Measurements from ENCODE around the gene SLC31A2.

SLC31A2 gene

GRCh38 chr9:113205432-113205831 lies 54.6 kb downstream of the SLC31A2 start:
- no peak for DNase-seq (ENCODE audit: extremely low read depth, insufficient read length)
- TF ChIP-seq CTCF (IDR thresholded peaks at IDR 0.05; ENCODE audit: insufficient read depth, low read length, poor library complexity, severe bottlenecking) = no peak
- Histone ChIP-seq H3K27me3 (replicated peaks; ENCODE audit: control insufficient read depth, insufficient read depth, low read length) (no peaks in the 10 kb centered on the region), H3K36me3 (ENCODE audit: control insufficient read depth, insufficient read depth, low read length) (peaks cover 4% of the 10 kb centered on the region), H3K4me3 (replicated peaks; ENCODE audit: low read depth, low read length) (no peak overlapping the region)

GRCh38 chr9:113205861-113206260 lies 55.1 kb downstream of the SLC31A2 start:
- H3K36me3 ChIP-seq (ENCODE audit: control insufficient read depth, insufficient read depth, low read length) = peaks cover 6% of the 10 kb centered on the region
- TF ChIP-seq CTCF (IDR thresholded peaks at IDR 0.05; ENCODE audit: insufficient read depth, low read length, poor library complexity, severe bottlenecking) = no peak
- H3K27me3 ChIP-seq (replicated peaks; ENCODE audit: control insufficient read depth, insufficient read depth, low read length) = no peaks in the 10 kb centered on the region
- no peak for DNase-seq (ENCODE audit: extremely low read depth, insufficient read length)
- no peak overlapping the region for H3K4me3 ChIP-seq (replicated peaks; ENCODE audit: low read depth, low read length)

- H3K36me3 ChIP-seq (ENCODE audit: control insufficient read depth, insufficient read depth, low read length) = peaks cover 4% of the 10 kb centered on the region
- H3K4me3 ChIP-seq (replicated peaks; ENCODE audit: low read depth, low read length) = no peak overlapping the region
- no peaks in the 10 kb centered on the region for H3K27me3 ChIP-seq (replicated peaks; ENCODE audit: control insufficient read depth, insufficient read depth, low read length)
- TF ChIP-seq CTCF (IDR thresholded peaks at IDR 0.05; ENCODE audit: insufficient read depth, low read length, poor library complexity, severe bottlenecking) = no peak
- DNase-seq (ENCODE audit: extremely low read depth, insufficient read length) = no peak
Measured at GRCh38 chr9:113210815-113211214, 60.0 kb downstream of the SLC31A2 start.

Data from GM06990 (cell line).